A673 (cell line): ENCODE data around the gene PAX5.

Experiments used
- EZH2 ChIP-seq: fragments of 200-600 bp; sonication (generic); IDR thresholded peaks from 2 replicates; pipeline ENCODE4 v1.6.1; 2017; ENCODE audit warnings: borderline replicate concordance, low read depth, mild to moderate bottlenecking, mixed read lengths, antibody characterized with exemption, low read length; ENCODE audit not compliant: poor library complexity, severe bottlenecking
- TF ChIP-seq, protein P1 (sequence below): fragments of 300-800, 200-600 bp; sonication (generic); conservative IDR thresholded peaks from 2 replicates; pipeline ENCODE4 v1.5.1; 2017; ENCODE audit warnings: low read depth, mild to moderate bottlenecking, antibody characterized with exemption, low read length, moderate library complexity, mixed read lengths

DNA sequence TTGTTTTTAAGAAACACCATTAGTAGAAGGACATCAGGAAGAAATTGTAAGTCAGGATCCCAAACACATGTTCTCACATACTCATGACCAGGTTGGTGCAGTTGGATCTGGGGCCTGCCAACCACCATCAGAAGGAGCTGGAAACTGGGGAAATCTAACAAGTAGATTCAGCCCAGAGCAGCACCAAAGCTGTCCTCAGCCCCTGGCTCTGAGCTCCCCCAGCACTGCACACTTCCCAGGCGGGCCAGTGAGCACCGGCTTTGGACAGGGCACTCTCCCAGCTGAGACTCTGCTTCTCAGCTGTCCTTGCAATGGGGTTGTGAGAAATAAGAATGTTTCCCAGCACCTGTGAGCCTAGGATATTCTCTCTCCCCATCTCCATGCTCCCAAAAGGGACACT lies 162.5 kb downstream of the PAX5 start:
- TF ChIP-seq, protein P1, sequence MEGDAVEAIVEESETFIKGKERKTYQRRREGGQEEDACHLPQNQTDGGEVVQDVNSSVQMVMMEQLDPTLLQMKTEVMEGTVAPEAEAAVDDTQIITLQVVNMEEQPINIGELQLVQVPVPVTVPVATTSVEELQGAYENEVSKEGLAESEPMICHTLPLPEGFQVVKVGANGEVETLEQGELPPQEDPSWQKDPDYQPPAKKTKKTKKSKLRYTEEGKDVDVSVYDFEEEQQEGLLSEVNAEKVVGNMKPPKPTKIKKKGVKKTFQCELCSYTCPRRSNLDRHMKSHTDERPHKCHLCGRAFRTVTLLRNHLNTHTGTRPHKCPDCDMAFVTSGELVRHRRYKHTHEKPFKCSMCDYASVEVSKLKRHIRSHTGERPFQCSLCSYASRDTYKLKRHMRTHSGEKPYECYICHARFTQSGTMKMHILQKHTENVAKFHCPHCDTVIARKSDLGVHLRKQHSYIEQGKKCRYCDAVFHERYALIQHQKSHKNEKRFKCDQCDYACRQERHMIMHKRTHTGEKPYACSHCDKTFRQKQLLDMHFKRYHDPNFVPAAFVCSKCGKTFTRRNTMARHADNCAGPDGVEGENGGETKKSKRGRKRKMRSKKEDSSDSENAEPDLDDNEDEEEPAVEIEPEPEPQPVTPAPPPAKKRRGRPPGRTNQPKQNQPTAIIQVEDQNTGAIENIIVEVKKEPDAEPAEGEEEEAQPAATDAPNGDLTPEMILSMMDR = no peak
- TF ChIP-seq EZH2 = no peak
